ENCODE data around the gene PIGU. TPM values are rescaled to one million over a fixed set of nuclear protein-coding genes. Genes with fewer than 3 reads are reported as not detected.

PIGU gene
- total and polyA plus RNA-seq, 12 donors: 11.0 to 23.8 (median 14.6) TPM

DNA sequence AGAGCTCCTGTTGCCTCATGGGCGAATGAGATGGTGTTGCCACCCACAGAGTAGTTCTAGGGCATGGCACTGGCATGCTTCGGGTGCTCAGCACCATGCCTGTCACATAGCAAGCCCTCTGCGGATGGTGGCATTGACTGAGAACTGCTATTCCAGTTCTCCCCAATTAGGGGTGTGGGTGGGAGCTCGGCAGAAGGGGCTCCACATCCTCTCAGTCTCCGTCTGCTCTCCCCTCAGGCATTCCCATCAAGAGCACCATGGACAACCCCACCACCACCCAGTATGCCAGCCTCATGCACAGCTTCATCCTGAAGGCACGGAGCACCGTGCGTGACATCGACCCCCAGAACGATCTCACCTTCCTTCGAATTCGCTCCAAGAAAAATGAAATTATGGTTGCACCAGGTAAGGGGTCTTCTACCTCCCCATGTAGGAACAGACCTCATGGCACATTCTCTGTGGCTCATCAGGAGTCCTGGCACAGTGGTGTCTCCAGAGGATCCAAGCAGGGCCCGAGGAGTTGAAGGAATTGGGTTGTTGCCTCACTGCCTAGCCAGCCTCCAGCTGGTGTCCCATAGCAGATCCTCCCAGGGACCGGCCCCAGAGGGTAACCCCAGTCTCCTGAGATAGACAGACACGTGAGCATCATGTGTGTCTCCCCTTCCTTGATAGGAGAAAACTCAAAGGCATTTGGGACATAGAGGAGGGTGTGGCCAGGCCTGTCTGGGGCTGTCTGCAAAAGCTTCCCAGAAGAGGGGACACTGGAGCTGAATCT lies 142.3 kb downstream of the PIGU start:
- ATAC-seq: no peak
- DNase-seq: no peak
- Histone ChIP-seq H3K9me3 (no peaks in the 10 kb centered on the region), H3K36me3 (peaks cover 0 to 100% (median 46%) of the 10 kb centered on the region in 9 donors), H3K4me1 (peaks cover 0 to 32% (median 12%) of the 10 kb centered on the region in 9 donors), H3K27ac (no peak overlapping the region), H3K27me3 (no peaks in the 10 kb centered on the region), H3K4me3 (no peak overlapping the region)
- intact Hi-C loops (cut with DNase I): loop anchor here in 7 of 10 donors (5.0 to 10.0 kb wide), 3 partner anchors 170 to 220 kb away; partner anchors contain the start of gene TP53INP2 (in 1 of the 7)
- 88 to 91% methylated on average over 15 of the region's 15 CpGs for WGBS, 2 donors
- TF ChIP-seq, protein P1, sequence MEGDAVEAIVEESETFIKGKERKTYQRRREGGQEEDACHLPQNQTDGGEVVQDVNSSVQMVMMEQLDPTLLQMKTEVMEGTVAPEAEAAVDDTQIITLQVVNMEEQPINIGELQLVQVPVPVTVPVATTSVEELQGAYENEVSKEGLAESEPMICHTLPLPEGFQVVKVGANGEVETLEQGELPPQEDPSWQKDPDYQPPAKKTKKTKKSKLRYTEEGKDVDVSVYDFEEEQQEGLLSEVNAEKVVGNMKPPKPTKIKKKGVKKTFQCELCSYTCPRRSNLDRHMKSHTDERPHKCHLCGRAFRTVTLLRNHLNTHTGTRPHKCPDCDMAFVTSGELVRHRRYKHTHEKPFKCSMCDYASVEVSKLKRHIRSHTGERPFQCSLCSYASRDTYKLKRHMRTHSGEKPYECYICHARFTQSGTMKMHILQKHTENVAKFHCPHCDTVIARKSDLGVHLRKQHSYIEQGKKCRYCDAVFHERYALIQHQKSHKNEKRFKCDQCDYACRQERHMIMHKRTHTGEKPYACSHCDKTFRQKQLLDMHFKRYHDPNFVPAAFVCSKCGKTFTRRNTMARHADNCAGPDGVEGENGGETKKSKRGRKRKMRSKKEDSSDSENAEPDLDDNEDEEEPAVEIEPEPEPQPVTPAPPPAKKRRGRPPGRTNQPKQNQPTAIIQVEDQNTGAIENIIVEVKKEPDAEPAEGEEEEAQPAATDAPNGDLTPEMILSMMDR (IDR thresholded peaks at IDR 0.05): no peak

GRCh38 chr20:34532756-34533155 lies 144.1 kb downstream of the PIGU start:
- WGBS, 2 donors: 90 to 91% methylated on average over 7 of the region's 7 CpGs
- ATAC-seq: no peak
- H3K27ac ChIP-seq: no peak overlapping the region
- intact Hi-C loops (cut with DNase I): loop anchor here in 2 of 10 donors (10.0 kb wide), 2 partner anchors 172 to 222 kb away; partner anchors contain the start of gene TP53INP2 (in 1 of the 2)
- peaks cover 0 to 41% (median 17%) of the 10 kb centered on the region in 9 donors for H3K4me1 ChIP-seq
- TF ChIP-seq, protein P1 (IDR thresholded peaks at IDR 0.05): no peak
- no peaks in the 10 kb centered on the region for H3K9me3 ChIP-seq
- H3K4me3 ChIP-seq: no peak overlapping the region
- no peak for DNase-seq
- no peaks in the 10 kb centered on the region for H3K27me3 ChIP-seq
- peaks cover 0 to 97% (median 46%) of the 10 kb centered on the region in 9 donors for H3K36me3 ChIP-seq

DNA sequence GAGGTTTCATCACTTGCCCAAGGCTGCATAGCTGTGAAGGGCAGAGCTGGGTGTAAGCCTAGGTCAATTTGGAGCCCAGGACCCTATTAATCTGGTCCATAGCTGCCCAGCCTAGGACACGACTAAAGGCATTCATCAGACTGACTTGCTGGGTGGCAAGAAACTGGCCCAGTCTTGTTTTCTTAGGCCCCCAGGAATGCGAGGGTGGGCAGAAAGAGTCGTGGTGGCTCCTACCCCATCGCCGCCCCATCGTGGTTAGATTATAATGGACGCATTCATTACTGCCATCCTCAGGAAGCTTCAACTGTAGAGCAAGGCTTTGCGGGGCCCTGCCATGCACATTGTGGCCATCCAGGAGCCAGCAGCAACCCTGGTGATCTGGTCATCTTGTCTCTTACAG lies 144.6 kb downstream of the PIGU start:
- Histone ChIP-seq H3K4me1 (peaks cover 0 to 45% (median 17%) of the 10 kb centered on the region in 9 donors), H3K36me3 (peaks cover 0 to 97% (median 48%) of the 10 kb centered on the region in 9 donors), H3K27ac (no peak overlapping the region), H3K4me3 (no peak overlapping the region), H3K27me3 (no peaks in the 10 kb centered on the region), H3K9me3 (no peaks in the 10 kb centered on the region)
- WGBS, 2 donors: 82 to 86% methylated on average over 8 of the region's 8 CpGs
- TF ChIP-seq, protein P1 (IDR thresholded peaks at IDR 0.05): no peak
- no peak for DNase-seq
- intact Hi-C loops (cut with DNase I): loop anchor here in 2 of 10 donors (10.0 kb wide), 2 partner anchors 172 to 222 kb away; partner anchors contain the start of gene TP53INP2 (in 1 of the 2)
- no peak for ATAC-seq

DNA sequence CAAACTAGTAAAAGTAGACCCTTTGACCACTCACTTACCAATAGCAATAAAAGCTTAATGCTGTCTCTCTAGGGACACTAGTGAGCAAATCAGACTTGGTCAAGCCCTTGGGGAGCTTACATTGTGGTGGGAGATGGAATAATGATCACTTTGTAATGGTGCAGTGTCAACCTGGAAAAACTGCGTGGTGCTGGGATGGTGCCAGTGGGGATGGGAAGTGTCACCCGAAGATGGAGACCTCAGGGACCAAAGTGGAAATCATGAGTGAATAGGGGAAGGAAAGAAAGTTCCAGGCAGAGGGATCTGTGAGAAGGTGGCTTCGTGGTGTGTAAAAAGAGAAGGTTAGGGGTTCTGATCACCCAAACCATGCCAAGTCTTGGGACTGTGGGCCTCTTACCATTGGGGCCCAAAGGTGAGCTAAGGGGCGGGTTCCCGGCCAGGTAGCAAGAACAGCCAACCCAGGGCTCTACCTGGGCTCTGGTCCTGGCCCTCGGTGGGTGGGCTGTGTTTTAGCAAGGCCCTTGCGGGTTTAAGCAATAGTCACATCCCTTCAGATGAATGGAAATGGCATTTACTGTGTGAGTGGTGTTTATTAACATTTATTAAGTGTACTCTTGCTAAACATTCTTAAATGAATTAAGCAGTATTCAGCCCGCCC lies 145.2 kb downstream of the PIGU start:
- Histone ChIP-seq H3K9me3 (no peaks in the 10 kb centered on the region), H3K36me3 (peaks cover 0 to 97% (median 48%) of the 10 kb centered on the region in 9 donors), H3K27ac (no peak overlapping the region), H3K4me1 (peaks cover 0 to 51% (median 22%) of the 10 kb centered on the region in 9 donors), H3K4me3 (no peak overlapping the region), H3K27me3 (no peaks in the 10 kb centered on the region)
- DNase-seq (no peak), ATAC-seq (no peak)
- 86% methylated on average over 8 of the region's 8 CpGs for WGBS, 2 donors
- intact Hi-C loops (cut with DNase I): loop anchor here in 2 of 10 donors (10.0 kb wide), 2 partner anchors 173 to 223 kb away; partner anchors contain the start of gene TP53INP2 (in 1 of the 2)
- TF ChIP-seq, protein P1 (IDR thresholded peaks at IDR 0.05): no peak

Data from heart right ventricle (tissue), 16 donors.